ENCODE data around the gene POU3F3.

The POU3F3 gene

GRCh38 chr2:104883357-104883756, 29.4 kb downstream of the POU3F3 start:
- no peak for DNase-seq (ENCODE audit: low spot score)
- Histone ChIP-seq H3K4me3 (no peak overlapping the region), H3K27ac (no peak overlapping the region)
- no peak for TF ChIP-seq CTCF (IDR thresholded peaks at IDR 0.05)

- no peak for TF ChIP-seq CTCF (IDR thresholded peaks at IDR 0.05)
- Histone ChIP-seq H3K27ac (no peak overlapping the region), H3K4me3 (no peak overlapping the region)
- DNase-seq (ENCODE audit: low spot score), result no peak
Measured at GRCh38 chr2:104885119-104885782, 31.3 kb downstream of the POU3F3 start.

GRCh38 chr2:104887676-104888075, 33.8 kb downstream of the POU3F3 start:
- Histone ChIP-seq H3K4me3 (no peak overlapping the region), H3K27ac (no peak overlapping the region)
- no peak for DNase-seq (ENCODE audit: low spot score)
- TF ChIP-seq CTCF (IDR thresholded peaks at IDR 0.05), result no peak

GRCh38 chr2:104888489-104889258, 34.8 kb downstream of the POU3F3 start:
- TF ChIP-seq CTCF (IDR thresholded peaks at IDR 0.05), result no peak
- DNase-seq (ENCODE audit: low spot score), result no peak
- no peak overlapping the region for H3K4me3 ChIP-seq
- no peak overlapping the region for H3K27ac ChIP-seq

GRCh38 chr2:104889291-104889959, 35.5 kb downstream of the POU3F3 start:
- no peak overlapping the region for H3K27ac ChIP-seq
- H3K4me3 ChIP-seq, result no peak overlapping the region
- no peak for TF ChIP-seq CTCF (IDR thresholded peaks at IDR 0.05)
- no peak for DNase-seq (ENCODE audit: low spot score)

- no peak overlapping the region for H3K4me3 ChIP-seq
- no peak overlapping the region for H3K27ac ChIP-seq
- TF ChIP-seq CTCF (IDR thresholded peaks at IDR 0.05), result no peak
- no peak for DNase-seq (ENCODE audit: low spot score)
Measured at GRCh38 chr2:104889960-104890684, 36.2 kb downstream of the POU3F3 start.
